HepG2 (cell line): ENCODE results near the gene AATF. TPM values are rescaled to one million over a fixed set of nuclear protein-coding genes. Genes with fewer than 3 reads are reported as not detected.

Experiments used
- ATAC-seq: fragments of 200-7000 bp; cut with Tn5 transposase; 3 replicates; pipeline ENCODE4 v1.9.1; 2020; ENCODE audit warnings: mild to moderate bottlenecking, moderate library complexity
- BruUV-seq: library from RNA; stranded (reverse); fragments of 400-500 nt; replicated peaks from 2 replicates; lab custom pipeline; 2021; lab: Mats Ljungman, UMichigan
- CTCF ChIA-PET: fragments of 300-600 bp; formaldehyde crosslinking; extraction: SDS; loops from one replicate; lab custom pipeline; 2021; ENCODE audit warnings: low total read pairs, inconsistent platforms, low intra/inter-chr PET ratio; lab: Yijun Ruan, JAX
- POLR2A ChIA-PET: fragments of 350-600 bp; sonication (Branson Sonifier 250); formaldehyde crosslinking; loops from one replicate; lab custom pipeline; 2020; ENCODE audit warnings: antibody characterized with exemption, inconsistent platforms; lab: Yijun Ruan, JAX
- DNase-seq: peaks from one replicate; pipeline ENCODE4 v3.0.0-alpha.2; 2015; ENCODE audit warnings: low spot score
- FAIRE-seq: peaks from 3 replicates; lab custom pipeline; 2011; peaks lifted over from hg19 to GRCh38; lab: Jason Lieb, UNC
- H2AFZ ChIP-seq: one replicate; pipeline ENCODE4 v1.6.1; 2011; ENCODE audit warnings: low read length, inconsistent platforms
- H3K27ac ChIP-seq: fragments of 300-600 bp; 3 replicates; pipeline ENCODE4 v1.8.0; 2011; ENCODE audit warnings: mixed run types, mild to moderate bottlenecking, mixed read lengths, low read length, inconsistent platforms; ENCODE audit not compliant: insufficient read depth; ENCODE audit errors: extremely low read length
- H3K27me3 ChIP-seq, 2 experiments: fragments of 200-600 bp in 1 of 2; 2 replicates in 1 of 2; 3 replicates in 1 of 2; pipeline versions ENCODE4 v1.6.0 to v1.8.0; 2011; ENCODE audit warnings: low read length in 2 of 2, mild to moderate bottlenecking in 2 of 2, moderate library complexity in 2 of 2, inconsistent platforms in 1 of 2; ENCODE audit not compliant: insufficient read depth in 2 of 2, control insufficient read depth in 1 of 2
- H3K36me3 ChIP-seq, 2 experiments: fragments of 200-600 bp in 1 of 2; replicated peaks in 1 of 2; 2 replicates in 1 of 2; 3 replicates in 1 of 2; pipeline versions ENCODE4 v1.5.1 to v1.8.0; 2011; ENCODE audit warnings: low read length in 2 of 2, inconsistent platforms in 1 of 2; ENCODE audit not compliant: insufficient read depth in 2 of 2, control insufficient read depth in 1 of 2
- H3K4me1 ChIP-seq: 2 replicates; pipeline ENCODE4 v1.5.1; 2012; ENCODE audit warnings: low read length, inconsistent platforms; ENCODE audit not compliant: insufficient read depth
- H3K4me2 ChIP-seq: 2 replicates; pipeline ENCODE4 v1.6.0; 2011; ENCODE audit warnings: low read depth, low read length, inconsistent platforms
- H3K4me3 ChIP-seq, 3 experiments: fragments of 200-600 bp in 1 of 3; sonication (generic), shearing (Covaris generic) in 1 of 3; replicated peaks in 1 of 3; 2 replicates each; pipeline ENCODE4 v1.5.1; 2011 to 2016; ENCODE audit warnings: low read length in 3 of 3, inconsistent platforms in 2 of 3, low read depth in 2 of 3, mild to moderate bottlenecking in 2 of 3, control low read depth in 1 of 3, mixed read lengths in 1 of 3; ENCODE audit not compliant: insufficient read depth in 1 of 3
- H3K79me2 ChIP-seq: one replicate; pipeline ENCODE4 v1.6.1; 2011; ENCODE audit warnings: low read length, inconsistent platforms; ENCODE audit not compliant: insufficient read depth
- H3K9ac ChIP-seq: 2 replicates; pipeline ENCODE4 v1.6.0; 2011; ENCODE audit warnings: mild to moderate bottlenecking, low read depth, low read length, inconsistent platforms; ENCODE audit not compliant: insufficient read depth
- H3K9me3 ChIP-seq: 2 replicates; pipeline ENCODE4 v1.5.1; 2012; ENCODE audit warnings: mild to moderate bottlenecking, low read length
- H4K20me1 ChIP-seq: 2 replicates; pipeline ENCODE4 v1.6.0; 2011; ENCODE audit warnings: inconsistent platforms, mild to moderate bottlenecking, low read length, moderate library complexity; ENCODE audit not compliant: insufficient read depth
- AKAP8 ChIP-seq: sonication (generic); formaldehyde crosslinking; IDR thresholded peaks from 2 replicates; pipeline ENCODE4 v1.5.1; 2020; ENCODE audit warnings: mild to moderate bottlenecking, missing genetic modification reagents
- NFIC ChIP-seq: IDR thresholded peaks from 2 replicates; pipeline ENCODE4 v1.6.1; 2012; ENCODE audit warnings: mild to moderate bottlenecking, low read length, inconsistent platforms
- NRL ChIP-seq: sonication (generic); formaldehyde crosslinking; IDR thresholded peaks from 2 replicates; pipeline ENCODE4 v1.5.0; 2020; ENCODE audit warnings: missing genetic modification reagents, mild to moderate bottlenecking, moderate library complexity, borderline replicate concordance
- PLRG1 ChIP-seq: fragments of 450-650 bp; conservative IDR thresholded peaks from 2 replicates; pipeline ENCODE4 v1.6.1; 2016
- RBM39 ChIP-seq: fragments of 200-400 bp; formaldehyde crosslinking; IDR thresholded peaks from one replicate; pipeline ENCODE4 v1.6.1; 2018; ENCODE audit warnings: antibody characterized with exemption, mild to moderate bottlenecking, low read depth, low read length; ENCODE audit not compliant: poor library complexity, severe bottlenecking
- SMC3 ChIP-seq: IDR thresholded peaks from 2 replicates; pipeline ENCODE4 v1.6.1; 2011; ENCODE audit warnings: low read length, improper control_type of control experiment
- SNAI1 ChIP-seq: sonication (generic); formaldehyde crosslinking; IDR thresholded peaks from 2 replicates; pipeline ENCODE4 v1.5.0; 2020; ENCODE audit warnings: mild to moderate bottlenecking, missing genetic modification reagents, borderline replicate concordance
- ZBTB7A ChIP-seq: sonication (generic); formaldehyde crosslinking; IDR thresholded peaks from 2 replicates; pipeline ENCODE4 v1.8.0; 2022; ENCODE audit warnings: mild to moderate bottlenecking, missing genetic modification reagents
- ZNF761 ChIP-seq: sonication (generic); formaldehyde crosslinking; conservative IDR thresholded peaks from 2 replicates; pipeline ENCODE4 v1.4.0; 2020; ENCODE audit warnings: mild to moderate bottlenecking, missing genetic modification reagents
- ZNF781 ChIP-seq: sonication (generic); formaldehyde crosslinking; IDR thresholded peaks from 2 replicates; pipeline ENCODE4 v1.5.1; 2020; ENCODE audit warnings: borderline replicate concordance, mild to moderate bottlenecking, missing genetic modification reagents; ENCODE audit errors: not compliant biosample characterization
- WGBS: methylation state at CpG from one replicate; pipeline ENCODE4 v1.1.6; 2017; ENCODE audit warnings: low lambda C conversion rate; 5-methylcytosine and 5-hydroxymethylcytosine counted together
- in situ Hi-C: cut with HindIII; loops from 2 replicates; pipeline ENCODE4 v1.10.0; 2017; ENCODE audit warnings: low pct_unique_long_range_greater_than_20kb; ENCODE audit not compliant: extremely low pct_ligation_motif_present
- intact Hi-C: fragments of 100-400 bp; cut with micrococcal nuclease; formaldehyde crosslinking; loops from one replicate; pipeline ENCODE4 v1.10.0; 2022; ENCODE audit not compliant: unreplicated experiment
- polyA plus RNA-seq, 8 experiments: library from polyadenylated mRNA; depleted of rRNA in 3 of 8; stranded (reverse) in 7 of 8; unstranded in 1 of 8; fragments of >200 nt; fragmentation: Illumina TruSeq in 4 of 8; extraction: Trizol in 4 of 8; gene quantifications; 2 replicates each; pipeline versions ENCODE4 v1.2.1 to v1.2.3, GENCODE V29; 2011 to 2016; ENCODE audit warnings: low read depth in 4 of 8, missing spikeins in 1 of 8, mixed read lengths in 1 of 8; ENCODE audit not compliant: insufficient read depth in 1 of 8
- total RNA-seq, 5 experiments: library from RNA; depleted of rRNA; stranded (reverse); fragments of >200 nt; fragmentation: Illumina TruSeq; extraction: Trizol; gene quantifications; 2 replicates each; pipeline ENCODE4 v1.2.3, GENCODE V29; 2016; ENCODE audit warnings: low read depth in 1 of 5
- TF ChIP-seq, protein P1 (sequence below): IDR thresholded peaks from 2 replicates; pipeline ENCODE4 v1.6.1; 2016; ENCODE audit warnings: low read depth, borderline replicate concordance
- TF ChIP-seq, protein P2 (sequence below): sonication (generic); formaldehyde crosslinking; IDR thresholded peaks from 2 replicates; pipeline ENCODE4 v1.5.0; 2020; ENCODE audit warnings: missing genetic modification reagents

The AATF gene
- total and polyA plus RNA-seq, 2 of the 13 experiments (the other 11 are each of a cell fraction or from before 2014, with no cell fraction given) = 9.1 to 53.3 TPM

DNA sequence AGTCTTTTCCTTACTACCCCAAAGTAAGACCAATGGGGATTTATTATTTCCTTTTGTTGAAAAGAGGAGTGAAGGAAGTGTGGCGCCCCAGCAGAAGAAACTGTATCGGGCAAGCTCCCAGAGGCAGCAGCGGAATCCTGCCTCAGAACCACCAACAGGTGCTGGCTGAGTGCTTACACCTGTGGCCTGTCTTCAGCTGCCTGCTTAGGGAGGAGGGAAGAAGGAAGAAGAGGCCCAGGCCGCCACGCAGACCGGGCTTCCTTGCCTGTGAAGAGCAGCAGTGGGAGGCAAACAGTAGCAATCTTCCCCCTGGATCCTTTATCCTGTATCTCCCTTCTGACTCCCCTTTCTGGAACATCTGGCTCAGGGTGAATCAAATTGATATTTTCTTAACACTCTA lies 134.7 kb downstream of the AATF start:
- ChIA-PET CTCF (no interaction called here), POLR2A (interaction anchor here (0.6 kb wide), 1 partner anchor 261 kb away, joined by 4 read pairs; no protein-coding TSS in a partner anchor)
- H3K9me3 ChIP-seq = no peaks in the 10 kb centered on the region
- H3K4me3 ChIP-seq = no peak overlapping the region
- H3K36me3 ChIP-seq = peaks cover 6 to 30% of the 10 kb centered on the region in 2 experiments
- H3K4me2 ChIP-seq = no peak overlapping the region
- no peaks in the 10 kb centered on the region for H3K27me3 ChIP-seq
- 83% methylated on average over 6 of the region's 6 CpGs for WGBS
- H3K9ac ChIP-seq = no peak overlapping the region
- no peak overlapping the region for H2AFZ ChIP-seq
- DNase-seq = no peak
- TF ChIP-seq, protein P1, sequence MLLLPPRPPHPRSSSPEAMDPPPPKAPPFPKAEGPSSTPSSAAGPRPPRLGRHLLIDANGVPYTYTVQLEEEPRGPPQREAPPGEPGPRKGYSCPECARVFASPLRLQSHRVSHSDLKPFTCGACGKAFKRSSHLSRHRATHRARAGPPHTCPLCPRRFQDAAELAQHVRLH (CRISPR knock-in tag) = no peak
- TF ChIP-seq SNAI1 (CRISPR knock-in tag) (no peak), ZNF761 (no peak), RBM39 (no peak), PLRG1 (no peak), NRL (no peak), ZBTB7A (no peak), NFIC (no peak), SMC3 (no peak), ZNF781 (CRISPR knock-in tag) (no peak), AKAP8 (CRISPR knock-in tag) (no peak)
- TF ChIP-seq, protein P2, sequence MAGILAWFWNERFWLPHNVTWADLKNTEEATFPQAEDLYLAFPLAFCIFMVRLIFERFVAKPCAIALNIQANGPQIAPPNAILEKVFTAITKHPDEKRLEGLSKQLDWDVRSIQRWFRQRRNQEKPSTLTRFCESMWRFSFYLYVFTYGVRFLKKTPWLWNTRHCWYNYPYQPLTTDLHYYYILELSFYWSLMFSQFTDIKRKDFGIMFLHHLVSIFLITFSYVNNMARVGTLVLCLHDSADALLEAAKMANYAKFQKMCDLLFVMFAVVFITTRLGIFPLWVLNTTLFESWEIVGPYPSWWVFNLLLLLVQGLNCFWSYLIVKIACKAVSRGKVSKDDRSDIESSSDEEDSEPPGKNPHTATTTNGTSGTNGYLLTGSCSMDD (CRISPR knock-in tag) = no peak
- no peaks in the 10 kb centered on the region for H4K20me1 ChIP-seq
- BruUV-seq = no TSS peak
- H3K79me2 ChIP-seq = no peaks in the 10 kb centered on the region
- ATAC-seq = no peak
- intact Hi-C loops = no loop called here
- H3K4me1 ChIP-seq = peaks cover 13% of the 10 kb centered on the region
- in situ Hi-C loops = no loop called here
- FAIRE-seq = no peak
- H3K27ac ChIP-seq = no peak overlapping the region
